ENCODE data around the gene YIPF3.
"Not testable (repeated sequence)": the region's sequence is repeated elsewhere in the genome, so short reads cannot be mapped to it uniquely, and the experiment has no call there.

GRCh38 chr6:43467265-43467664 lies 49.5 kb downstream of the YIPF3 start:
- TF ChIP-seq CTCF (IDR thresholded peaks at IDR 0.05; ENCODE audit: low read depth, low read length); EZH2phosphoT487 (IDR thresholded peaks at IDR 0.05; ENCODE audit: low read depth): not testable (repeated sequence)

Measured in OCI-LY3 (cell line).